PC-9 (cell line): ENCODE measurements around the gene OBSCN. TPM values are rescaled to one million over a fixed set of nuclear protein-coding genes. Genes with fewer than 3 reads are reported as not detected.

ENCODE experiments used
- BruUV-seq: library from RNA; stranded (reverse); fragments of 400-500 nt; replicated peaks from 2 replicates; lab custom pipeline; 2021; lab: Mats Ljungman, UMichigan
- CTCF ChIA-PET: fragments of 300-600 bp; sonication (Branson Sonifier 250); formaldehyde crosslinking; loops from one replicate; lab custom pipeline; 2022; ENCODE audit warnings: antibody characterized with exemption; lab: Charles Lee
- POLR2A ChIA-PET: fragments of 300-600 bp; sonication (Branson Sonifier 250); formaldehyde crosslinking; loops from one replicate; lab custom pipeline; 2022; ENCODE audit warnings: antibody characterized with exemption; ENCODE audit not compliant: unreplicated experiment; lab: Charles Lee
- DNase-seq, 2 experiments: peaks; one replicate each; pipeline versions ENCODE4 v3.0.0 to v3.0.0-alpha.2; 2015 to 2022; ENCODE audit warnings: mixed read lengths in 1 of 2
- H2AFZ ChIP-seq: fragments of 200-600 bp; sonication (generic); 2 replicates; pipeline ENCODE4 v1.8.1; 2017; ENCODE audit warnings: antibody characterized with exemption
- H3F3A ChIP-seq: fragments of 200-600 bp; sonication (generic); 2 replicates; pipeline ENCODE4 v1.8.1; 2017; ENCODE audit warnings: antibody characterized with exemption, mild to moderate bottlenecking, low read depth; ENCODE audit not compliant: insufficient read depth
- H3K27ac ChIP-seq: fragments of 200-600 bp; sonication (generic); 2 replicates; pipeline ENCODE4 v1.6.1; 2016; ENCODE audit warnings: mixed run types
- H3K27me3 ChIP-seq: fragments of 200-600 bp; sonication (generic); 2 replicates; pipeline ENCODE4 v1.6.1; 2016; ENCODE audit warnings: low read depth, mixed run types; ENCODE audit not compliant: insufficient read depth
- H3K36me3 ChIP-seq: fragments of 200-600 bp; sonication (generic); 2 replicates; pipeline ENCODE4 v1.6.1; 2016; ENCODE audit warnings: low read depth, mixed run types
- H3K4me1 ChIP-seq: fragments of 200-600 bp; sonication (generic); replicated peaks from 2 replicates; pipeline ENCODE4 v1.6.1; 2016; ENCODE audit warnings: mixed run types; ENCODE audit not compliant: insufficient read depth
- H3K4me2 ChIP-seq: fragments of 200-600 bp; sonication (generic); 2 replicates; pipeline ENCODE4 v1.6.1; 2017; ENCODE audit warnings: mixed run types
- H3K4me3 ChIP-seq: fragments of 200-600 bp; sonication (generic); 2 replicates; pipeline ENCODE4 v1.6.1; 2016; ENCODE audit warnings: mixed run types
- H3K79me2 ChIP-seq: fragments of 200-600 bp; sonication (generic); 2 replicates; pipeline ENCODE4 v1.6.1; 2017; ENCODE audit warnings: low read depth, mixed run types
- H3K9me2 ChIP-seq: fragments of 200-600 bp; sonication (generic); 2 replicates; pipeline ENCODE4 v1.8.1; 2017; ENCODE audit warnings: mild to moderate bottlenecking; ENCODE audit not compliant: insufficient read depth
- H3K9me3 ChIP-seq: fragments of 200-600 bp; sonication (generic); 2 replicates; pipeline ENCODE4 v1.8.1; 2016; ENCODE audit warnings: low read depth; ENCODE audit not compliant: insufficient read depth
- H4K20me1 ChIP-seq: fragments of 200-600 bp; sonication (generic); 2 replicates; pipeline ENCODE4 v1.8.1; 2017; ENCODE audit not compliant: insufficient read depth
- EZH2 ChIP-seq: fragments of 200-600 bp; sonication (generic); IDR thresholded peaks from 2 replicates; pipeline ENCODE4 v1.8.0; 2017; ENCODE audit warnings: antibody characterized with exemption, low read depth
- intact Hi-C: fragments of 100-400 bp; cut with micrococcal nuclease; formaldehyde crosslinking; loops from one replicate; pipeline ENCODE4 v1.10.0; 2022; ENCODE audit not compliant: unreplicated experiment
- total RNA-seq: library from RNA; stranded (reverse); gene quantifications from 2 replicates; pipeline ENCODE4 v1.2.3, GENCODE V29; 2021
- TF ChIP-seq, protein P1 (sequence below): fragments of 200-600 bp; sonication (generic); conservative IDR thresholded peaks from 2 replicates; pipeline ENCODE4 v1.6.1; 2017; ENCODE audit warnings: mixed run types, antibody characterized with exemption, mild to moderate bottlenecking, moderate library complexity

OBSCN gene
- total RNA-seq, 1 experiment from 2014 or later, result 62.9 TPM

DNA sequence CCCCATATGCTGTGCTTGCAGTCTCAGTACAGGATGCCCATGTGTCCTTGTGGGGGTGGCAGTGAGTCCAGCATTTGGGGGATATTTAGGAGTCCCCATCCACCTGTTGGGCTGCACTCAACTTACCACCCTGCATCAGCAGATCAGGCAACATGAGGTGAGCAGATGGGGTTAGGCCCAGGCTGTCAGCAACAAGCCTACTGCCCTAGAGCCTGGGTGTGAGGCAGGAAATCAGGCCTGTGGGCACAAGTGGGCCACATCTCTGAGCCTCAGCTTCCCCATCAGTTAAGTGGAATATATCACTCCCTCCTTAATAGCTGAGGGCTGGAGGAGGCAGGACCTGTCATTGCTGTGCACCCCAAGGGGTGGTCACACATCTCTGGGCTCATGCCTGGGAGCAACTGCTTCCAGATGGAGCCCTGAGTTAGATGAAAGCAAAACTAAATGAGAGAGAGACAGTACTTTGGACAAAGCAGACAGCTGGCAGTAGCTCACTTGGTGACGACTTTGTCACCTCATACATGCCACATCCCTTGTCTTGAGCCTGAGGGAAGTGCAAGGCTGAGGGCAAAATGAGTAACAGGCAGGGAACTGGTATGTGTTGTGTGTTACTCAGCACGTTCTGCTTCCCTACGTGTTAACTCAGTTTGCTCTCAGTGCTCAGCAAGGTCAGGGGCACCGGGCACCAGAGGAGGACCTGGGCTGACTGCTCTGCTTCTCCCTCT is 150.4 kb downstream of the OBSCN start:
- Histone ChIP-seq H3K4me2 (no peak overlapping the region), H3F3A (no peaks in the 10 kb centered on the region), H4K20me1 (no peaks in the 10 kb centered on the region), H3K36me3 (no peaks in the 10 kb centered on the region), H3K4me3 (no peak overlapping the region), H3K4me1 (no peaks in the 10 kb centered on the region), H2AFZ (no peak overlapping the region), H3K27ac (no peak overlapping the region), H3K79me2 (no peaks in the 10 kb centered on the region), H3K9me2 (no peaks in the 10 kb centered on the region), H3K27me3 (no peaks in the 10 kb centered on the region), H3K9me3 (no peaks in the 10 kb centered on the region)
- ChIA-PET POLR2A (no interaction called here), CTCF (no interaction called here)
- BruUV-seq, result no TSS peak
- TF ChIP-seq EZH2, result no peak
- TF ChIP-seq, protein P1, sequence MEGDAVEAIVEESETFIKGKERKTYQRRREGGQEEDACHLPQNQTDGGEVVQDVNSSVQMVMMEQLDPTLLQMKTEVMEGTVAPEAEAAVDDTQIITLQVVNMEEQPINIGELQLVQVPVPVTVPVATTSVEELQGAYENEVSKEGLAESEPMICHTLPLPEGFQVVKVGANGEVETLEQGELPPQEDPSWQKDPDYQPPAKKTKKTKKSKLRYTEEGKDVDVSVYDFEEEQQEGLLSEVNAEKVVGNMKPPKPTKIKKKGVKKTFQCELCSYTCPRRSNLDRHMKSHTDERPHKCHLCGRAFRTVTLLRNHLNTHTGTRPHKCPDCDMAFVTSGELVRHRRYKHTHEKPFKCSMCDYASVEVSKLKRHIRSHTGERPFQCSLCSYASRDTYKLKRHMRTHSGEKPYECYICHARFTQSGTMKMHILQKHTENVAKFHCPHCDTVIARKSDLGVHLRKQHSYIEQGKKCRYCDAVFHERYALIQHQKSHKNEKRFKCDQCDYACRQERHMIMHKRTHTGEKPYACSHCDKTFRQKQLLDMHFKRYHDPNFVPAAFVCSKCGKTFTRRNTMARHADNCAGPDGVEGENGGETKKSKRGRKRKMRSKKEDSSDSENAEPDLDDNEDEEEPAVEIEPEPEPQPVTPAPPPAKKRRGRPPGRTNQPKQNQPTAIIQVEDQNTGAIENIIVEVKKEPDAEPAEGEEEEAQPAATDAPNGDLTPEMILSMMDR, result no peak
- no peak for DNase-seq
- intact Hi-C loops, result no loop called here

DNA sequence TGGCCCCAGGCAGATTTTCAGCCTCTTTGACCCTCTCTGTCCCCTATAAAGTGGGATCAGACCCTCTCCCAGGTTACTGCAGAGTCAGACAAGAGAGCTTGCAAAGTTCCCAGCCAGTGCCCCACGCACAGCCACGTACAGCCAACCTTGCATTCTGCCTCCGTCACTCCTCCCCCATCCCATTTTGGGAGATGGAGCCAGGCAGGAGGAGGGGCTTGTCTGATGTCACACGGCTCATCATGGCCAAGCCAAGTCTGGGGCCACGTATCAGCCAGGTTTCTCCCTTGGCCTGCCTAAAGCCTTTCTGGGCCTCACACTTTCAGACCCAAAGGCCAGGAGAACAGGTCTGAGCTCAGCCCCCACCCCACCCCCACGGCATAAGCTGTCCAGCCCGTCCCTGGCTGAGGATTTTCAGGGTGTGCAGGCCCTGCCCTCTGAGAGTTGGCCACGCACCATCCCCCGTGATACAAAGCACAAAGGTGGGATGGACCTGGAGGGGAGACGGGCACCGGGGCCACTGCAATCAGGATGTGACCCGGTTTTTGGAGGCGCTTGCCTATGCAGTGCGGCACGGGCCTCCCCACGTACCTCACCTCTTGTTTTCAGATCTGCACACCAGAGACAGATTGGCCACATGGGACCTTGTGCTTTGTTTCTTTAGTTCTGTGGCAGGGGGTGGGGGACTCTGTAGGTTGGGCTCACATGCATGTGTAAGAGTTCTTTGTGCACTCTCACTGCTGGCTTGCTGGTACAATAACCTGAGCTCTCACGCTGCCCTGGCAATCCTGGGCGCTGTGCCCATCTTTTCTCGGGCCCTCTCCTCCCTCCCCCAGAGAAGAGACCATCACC is 151.1 kb downstream of the OBSCN start:
- Histone ChIP-seq H3K9me3 (no peaks in the 10 kb centered on the region), H3F3A (no peaks in the 10 kb centered on the region), H3K27ac (no peak overlapping the region), H3K36me3 (no peaks in the 10 kb centered on the region), H3K9me2 (no peaks in the 10 kb centered on the region), H3K4me2 (no peak overlapping the region), H3K4me3 (no peak overlapping the region), H2AFZ (no peak overlapping the region), H4K20me1 (no peaks in the 10 kb centered on the region), H3K79me2 (no peaks in the 10 kb centered on the region), H3K27me3 (no peaks in the 10 kb centered on the region), H3K4me1 (no peaks in the 10 kb centered on the region)
- BruUV-seq, result no TSS peak
- intact Hi-C loops, result no loop called here
- TF ChIP-seq, protein P1, result no peak
- no peak for TF ChIP-seq EZH2
- ChIA-PET POLR2A (no interaction called here), CTCF (no interaction called here)
- DNase-seq, result no peak

DNA sequence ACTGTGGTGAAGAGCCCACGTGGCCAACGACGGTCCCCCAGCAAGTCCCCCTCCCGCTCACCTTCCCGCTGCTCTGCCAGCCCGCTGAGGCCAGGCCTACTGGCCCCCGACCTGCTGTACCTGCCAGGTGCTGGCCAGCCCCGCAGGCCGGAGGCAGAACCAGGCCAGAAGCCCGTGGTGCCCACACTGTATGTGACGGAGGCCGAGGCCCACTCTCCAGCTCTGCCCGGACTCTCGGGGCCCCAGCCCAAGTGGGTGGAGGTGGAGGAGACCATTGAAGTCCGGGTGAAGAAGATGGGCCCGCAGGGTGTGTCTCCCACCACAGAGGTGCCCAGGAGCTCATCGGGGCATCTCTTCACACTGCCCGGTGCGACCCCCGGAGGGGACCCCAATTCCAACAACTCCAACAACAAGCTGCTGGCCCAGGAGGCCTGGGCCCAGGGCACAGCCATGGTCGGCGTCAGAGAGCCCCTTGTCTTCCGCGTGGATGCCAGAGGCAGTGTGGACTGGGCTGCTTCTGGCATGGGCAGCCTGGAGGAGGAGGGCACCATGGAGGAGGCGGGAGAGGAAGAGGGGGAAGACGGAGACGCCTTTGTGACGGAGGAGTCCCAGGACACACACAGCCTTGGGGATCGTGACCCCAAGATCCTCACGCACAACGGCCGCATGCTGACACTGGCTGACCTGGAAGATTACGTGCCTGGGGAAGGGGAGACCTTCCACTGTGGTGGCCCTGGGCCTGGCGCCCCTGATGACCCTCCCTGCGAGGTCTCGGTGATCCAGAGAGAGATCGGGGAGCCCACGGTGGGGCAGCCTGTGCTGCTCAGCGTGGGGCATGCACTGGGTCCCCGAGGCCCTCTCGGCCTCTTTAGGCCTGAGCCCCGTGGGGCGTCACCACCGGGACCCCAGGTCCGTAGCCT is 152.0 kb downstream of the OBSCN start:
- H3F3A ChIP-seq, result no peaks in the 10 kb centered on the region
- H3K9me2 ChIP-seq, result no peaks in the 10 kb centered on the region
- intact Hi-C loops, result no loop called here
- H3K27me3 ChIP-seq, result no peaks in the 10 kb centered on the region
- H3K4me3 ChIP-seq, result no peak overlapping the region
- no peak overlapping the region for H3K4me2 ChIP-seq
- TF ChIP-seq, protein P1, result no peak
- TF ChIP-seq EZH2, result no peak
- H3K36me3 ChIP-seq, result no peaks in the 10 kb centered on the region
- no peaks in the 10 kb centered on the region for H3K4me1 ChIP-seq
- ChIA-PET POLR2A (interaction anchor here (0.6 kb wide), 1 partner anchor 52 kb away, joined by 4 read pairs; no protein-coding TSS in a partner anchor), CTCF (no interaction called here)
- DNase-seq, result no peak
- no peaks in the 10 kb centered on the region for H3K79me2 ChIP-seq
- H2AFZ ChIP-seq, result no peak overlapping the region
- no TSS peak for BruUV-seq
- H3K27ac ChIP-seq, result no peak overlapping the region
- H4K20me1 ChIP-seq, result no peaks in the 10 kb centered on the region
- no peaks in the 10 kb centered on the region for H3K9me3 ChIP-seq
